Stimulated activated naive CD4-positive, alpha-beta T cell (primary cell): ENCODE results near the gene SMG1.
"Not testable (repeated sequence)": the region's sequence is repeated elsewhere in the genome, so short reads cannot be mapped to it uniquely, and the experiment has no call there.

Source experiments
- DNase-seq, 6 experiments: peaks; one replicate each; lab custom pipeline; 2025; lab: John Stamatoyannopoulos, UW

Gene SMG1

DNA sequence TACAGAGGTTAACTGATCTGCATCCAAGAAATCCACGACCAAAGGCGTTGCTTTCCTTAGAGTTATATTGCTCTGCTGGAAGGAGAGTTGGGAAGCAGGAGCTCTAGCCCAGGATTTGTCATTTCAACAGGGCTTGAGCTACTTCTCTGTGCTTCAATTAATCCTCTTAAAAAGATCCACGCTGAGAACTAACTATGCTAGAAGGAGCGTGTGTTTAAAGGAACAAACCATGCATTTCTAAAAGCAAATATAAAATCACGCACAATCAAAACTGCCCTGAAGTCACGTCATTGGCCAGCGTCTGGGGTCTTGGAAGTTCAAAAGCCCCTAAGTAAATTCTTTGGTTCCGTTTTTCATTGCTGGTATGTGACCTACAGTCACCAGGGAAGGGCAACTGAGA is 125.9 kb downstream of the SMG1 start:
- no peak for DNase-seq

DNA sequence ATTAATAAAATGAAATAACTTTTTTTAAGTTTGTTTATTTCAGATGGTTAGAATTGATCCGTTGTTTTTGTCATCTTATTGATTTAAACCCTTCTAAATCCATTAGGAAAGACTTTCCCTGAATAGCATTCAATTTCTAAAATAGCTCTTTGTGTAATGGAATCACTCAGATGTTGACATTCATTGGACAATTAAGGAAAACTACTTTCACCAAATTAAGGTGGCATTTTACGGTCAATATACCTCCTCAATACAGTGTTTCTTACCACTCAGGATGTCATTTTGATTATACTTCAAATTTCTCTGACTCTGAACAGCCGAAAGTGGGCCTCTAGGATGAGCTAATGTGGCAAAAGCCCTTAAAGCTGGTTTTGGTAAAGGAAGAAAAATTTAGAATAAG is 126.7 kb downstream of the SMG1 start:
- DNase-seq: no peak

DNA sequence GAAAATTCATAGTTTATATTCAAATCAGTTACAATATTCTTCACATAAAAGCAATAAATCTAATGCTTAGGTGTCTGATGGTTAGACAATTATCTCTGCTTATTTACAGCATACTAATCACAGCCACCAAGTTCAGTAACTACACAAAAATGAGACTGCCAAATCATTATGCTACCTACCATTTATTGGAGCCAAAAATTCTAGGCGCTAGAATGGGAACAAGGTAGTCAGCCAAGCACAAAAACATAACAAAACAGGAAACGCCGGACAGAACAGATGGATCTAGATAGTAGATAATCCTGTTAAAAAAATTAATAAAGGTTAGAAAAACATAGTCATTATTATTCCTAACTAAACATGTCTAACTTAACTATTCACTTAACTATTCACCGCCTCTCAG is 128.5 kb downstream of the SMG1 start:
- no peak for DNase-seq

DNA sequence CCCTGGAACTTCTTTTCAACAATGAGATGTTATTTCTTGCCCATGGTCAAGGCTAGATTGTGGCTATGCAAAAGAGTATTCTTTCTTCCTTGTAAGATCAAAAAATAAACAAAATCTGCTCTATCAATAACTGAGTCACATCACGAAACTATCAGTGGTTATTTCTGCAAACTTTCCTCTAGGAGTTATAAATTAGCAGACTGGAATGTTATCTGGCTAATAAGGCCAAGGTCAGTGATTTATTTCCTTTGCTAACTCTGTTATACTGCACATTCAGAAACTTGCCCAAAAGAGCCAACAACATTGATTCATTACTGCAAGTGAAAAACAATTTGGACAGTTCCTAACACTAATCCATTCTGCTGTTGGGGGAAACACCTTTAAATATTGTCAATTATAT is 129.8 kb downstream of the SMG1 start:
- no peak for DNase-seq

DNA sequence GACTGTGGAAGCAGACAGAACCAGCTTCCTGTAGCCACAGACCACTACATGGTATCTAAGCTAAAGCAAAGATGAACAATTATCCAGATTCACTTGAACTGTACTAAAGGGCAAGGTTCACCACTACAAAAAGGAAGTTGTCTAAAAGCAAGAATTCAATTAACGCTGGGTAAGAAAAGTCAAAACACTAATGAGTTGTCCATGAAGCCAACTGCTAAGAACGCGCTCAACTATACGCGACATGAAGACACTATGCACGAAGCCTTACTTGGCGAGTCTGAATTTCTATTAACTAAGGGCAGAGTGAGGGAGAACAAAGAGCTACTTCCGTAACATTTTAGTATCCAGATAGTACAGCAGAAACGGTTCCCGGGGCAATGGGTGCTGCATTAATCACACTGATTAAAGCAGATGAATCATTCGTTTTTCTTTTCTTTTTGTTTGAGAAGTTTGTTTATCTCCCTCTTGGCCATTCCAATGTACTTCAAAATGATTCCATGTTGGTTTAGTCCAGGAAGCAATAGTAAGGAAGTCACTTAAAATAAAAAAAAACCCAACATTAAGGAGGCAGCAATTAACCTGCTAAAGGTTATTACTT is 133.3 kb downstream of the SMG1 start:
- DNase-seq: no peak

DNA sequence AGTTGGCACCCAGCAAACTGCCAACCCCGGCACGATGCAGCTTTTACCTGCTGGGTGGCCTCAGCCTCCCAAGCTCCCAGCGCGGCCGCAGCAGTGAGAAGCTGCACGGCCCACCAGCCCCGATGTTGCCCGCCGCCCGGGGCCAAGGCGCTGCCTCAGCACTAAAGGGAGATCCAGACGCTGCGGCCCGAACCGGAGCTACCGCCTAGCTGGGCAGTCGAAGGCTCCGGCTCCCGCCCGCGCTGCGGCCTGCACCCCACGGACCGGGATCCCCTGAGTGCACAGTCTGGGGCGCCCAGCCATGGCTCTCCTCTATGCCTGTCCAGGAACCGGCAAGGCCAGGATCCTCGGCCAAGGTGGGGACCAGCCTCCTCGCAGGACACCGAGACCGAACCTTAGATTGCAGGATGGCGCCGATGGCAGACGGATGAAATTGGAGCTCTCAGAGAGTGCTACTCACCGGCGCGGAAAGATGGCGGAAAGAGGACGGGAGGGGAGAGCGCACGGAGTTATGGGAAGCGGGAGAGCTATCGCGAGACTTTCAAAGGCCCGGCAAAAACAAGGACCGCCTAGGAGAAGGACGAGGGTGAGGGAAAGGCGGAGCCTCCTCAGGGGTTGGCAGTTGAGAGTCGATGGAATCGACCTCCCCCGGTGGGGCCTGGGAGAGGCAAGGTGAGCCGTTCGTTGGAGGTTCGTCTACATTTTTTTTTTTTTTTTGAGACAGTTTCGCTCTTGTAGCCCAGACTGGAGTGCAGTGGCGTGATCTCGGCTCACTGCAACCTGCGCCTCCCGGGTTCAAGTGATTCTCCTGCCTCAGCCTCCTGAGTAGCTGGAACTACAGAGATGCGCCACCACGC is 136.1 kb downstream of the SMG1 start, which contains the start of gene RPS15A:
TSS of gene RPS15A (minus strand) at position 485 of the 857 bp plus-strand sequence. CDS start 1,221 bp downstream, outside the sequence.
- peak; percentile 85 to 94 (median 92) for DNase-seq

DNA sequence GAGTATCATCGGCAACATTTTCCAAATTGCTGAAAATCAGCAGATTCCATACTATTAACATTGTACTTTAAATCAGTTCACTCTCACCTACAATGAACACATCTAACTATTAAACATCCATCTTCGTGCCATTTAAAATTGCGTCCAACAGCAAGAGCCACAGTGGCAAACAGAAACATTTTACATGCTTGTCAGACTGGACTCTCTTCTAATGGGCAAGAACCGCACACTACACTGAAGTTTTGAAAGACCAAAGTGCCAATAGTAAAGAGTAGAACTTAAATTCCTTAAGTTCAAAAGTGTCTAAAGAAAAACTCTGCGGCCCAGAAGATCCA is 136.7 kb downstream of the SMG1 start:
- peak in 1 of 6 experiments; percentile 17 for DNase-seq

DNA sequence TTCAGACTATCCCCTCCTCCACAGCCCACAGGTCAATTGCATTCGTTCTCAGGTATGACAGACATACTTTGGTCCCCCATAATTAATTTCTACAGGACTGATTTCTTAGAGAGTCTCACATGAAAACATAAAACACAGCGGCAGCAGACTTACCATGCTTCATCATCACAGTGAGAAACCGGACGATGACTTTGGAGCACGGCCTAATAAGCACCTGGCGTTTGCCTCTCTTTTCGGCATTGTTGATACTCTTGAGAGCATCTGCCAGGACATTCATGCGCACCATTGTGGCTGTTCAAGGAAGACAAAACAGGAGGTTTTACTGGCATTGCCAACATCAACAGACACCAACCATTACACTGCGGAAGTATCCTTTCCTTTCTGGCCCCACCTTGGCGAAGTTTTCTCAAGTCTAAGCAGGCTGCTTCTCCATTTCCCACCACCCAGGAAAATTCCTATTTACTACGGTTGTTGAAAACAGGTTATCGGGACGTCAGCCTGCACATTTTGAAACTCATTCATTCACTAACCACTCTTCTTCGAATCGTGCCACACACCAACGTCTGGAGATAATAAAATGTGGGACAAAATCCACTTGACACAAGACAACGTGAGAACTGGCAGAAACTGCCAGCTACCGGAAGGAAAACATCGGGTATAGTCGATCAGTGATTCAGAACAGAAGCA is 137.2 kb downstream of the SMG1 start:
- DNase-seq: no peak

DNA sequence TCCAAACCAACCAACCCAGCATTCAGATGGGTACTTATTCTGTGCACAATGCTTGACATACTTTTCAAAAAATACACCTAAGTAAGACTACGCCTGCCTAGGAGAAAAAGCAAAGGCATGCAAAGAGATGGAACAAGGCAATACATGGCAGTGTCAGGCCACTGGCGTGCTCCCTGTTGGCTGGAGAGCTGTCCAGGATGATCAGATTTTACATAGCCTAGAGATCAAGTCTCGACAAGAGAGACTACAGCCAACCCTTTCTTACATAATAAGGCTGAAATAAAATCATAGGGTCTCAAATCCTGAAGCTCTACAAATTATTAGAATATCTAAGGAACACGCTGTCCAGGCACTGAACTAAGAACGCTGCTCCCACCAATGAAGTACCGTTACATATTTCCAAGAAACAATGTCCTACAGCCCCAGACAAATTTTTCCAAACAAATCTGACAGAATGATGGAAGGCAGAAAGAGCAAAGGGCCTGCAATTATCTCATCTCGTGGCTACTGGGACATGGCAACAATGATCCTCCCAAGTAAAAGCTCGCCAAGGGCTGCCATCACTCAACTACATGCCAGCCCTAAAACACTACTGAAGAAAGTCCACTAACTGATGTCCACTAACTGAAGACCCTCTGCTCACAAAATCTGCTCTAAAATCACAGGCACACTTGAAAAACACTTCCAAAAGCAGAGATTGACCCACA is 141.1 kb downstream of the SMG1 start:
- no peak for DNase-seq

DNA sequence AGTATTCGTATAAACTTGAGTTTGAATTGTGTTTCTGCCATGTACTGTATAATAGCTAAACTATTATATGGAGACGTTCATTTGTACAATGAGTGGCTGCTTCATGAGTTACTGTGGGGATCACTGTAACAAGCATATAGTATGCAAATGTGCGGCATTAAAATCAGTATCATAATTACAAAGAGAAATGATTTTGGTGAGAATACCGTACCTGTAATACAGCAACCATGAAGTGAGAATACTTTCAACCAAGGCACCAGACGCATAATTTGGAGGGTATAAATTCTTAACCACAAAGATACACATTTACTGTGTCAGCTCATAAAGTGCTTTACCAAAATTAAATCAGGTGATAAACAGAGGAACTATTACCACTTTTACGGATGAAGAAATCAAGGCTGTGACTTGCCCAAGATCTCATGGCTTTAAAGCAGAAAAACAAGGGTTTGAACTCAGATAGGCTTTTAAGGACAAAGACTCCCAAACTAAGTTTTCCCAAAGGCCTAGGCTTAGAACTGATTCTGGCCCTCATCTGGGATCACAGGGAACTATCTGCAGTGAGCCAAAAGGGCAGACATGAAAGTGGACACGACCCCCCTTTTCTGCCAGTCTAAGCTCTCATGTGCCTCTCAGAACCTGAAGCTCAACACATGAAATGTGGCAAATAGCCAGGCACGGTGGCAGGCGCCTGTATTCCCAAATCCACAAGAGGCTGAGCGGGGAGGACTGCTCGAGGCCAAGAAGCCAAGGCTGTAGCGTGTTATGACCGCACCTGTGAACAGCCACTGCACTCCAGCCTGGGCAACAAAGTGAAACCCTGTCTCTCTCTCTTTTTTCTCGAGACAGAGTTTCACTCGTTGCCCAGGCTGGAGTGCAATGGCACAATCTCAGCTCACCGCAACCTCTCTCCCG is 142.5 kb downstream of the SMG1 start:
- DNase-seq: no peak

DNA sequence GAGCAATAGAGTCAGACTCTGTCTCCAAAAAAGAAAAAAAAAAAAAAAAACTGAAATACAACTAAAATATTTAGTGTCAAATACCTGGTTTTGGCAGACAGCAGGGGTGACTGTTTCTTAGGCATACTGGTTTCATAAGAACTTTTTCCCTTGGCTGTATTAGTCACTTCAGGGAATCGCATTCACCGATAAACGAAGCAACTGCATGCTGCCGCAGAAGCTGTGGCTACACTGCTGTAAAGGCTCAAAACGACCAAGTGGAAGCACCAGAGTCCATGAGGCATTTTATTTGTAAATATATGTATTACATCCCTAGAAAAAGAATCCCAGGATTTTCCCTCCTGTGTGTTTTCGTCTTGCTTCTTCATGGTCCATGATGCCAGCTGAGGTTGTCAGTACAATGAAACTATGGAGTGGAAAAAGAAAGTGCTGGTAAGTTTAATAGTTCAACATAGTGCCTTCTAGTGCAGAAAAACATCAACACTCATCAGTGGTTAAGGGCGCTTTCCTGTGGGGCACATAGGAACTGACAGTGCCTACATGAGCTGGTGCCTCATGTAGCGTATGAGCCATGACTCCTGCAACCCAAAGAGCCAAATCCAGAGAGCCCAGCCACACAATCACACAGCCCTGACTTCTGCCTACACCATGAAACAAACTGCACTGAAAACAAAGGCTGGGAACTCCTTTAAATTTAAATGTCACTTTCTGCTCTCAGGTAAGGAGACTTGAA is 143.3 kb downstream of the SMG1 start:
- no peak for DNase-seq

DNA sequence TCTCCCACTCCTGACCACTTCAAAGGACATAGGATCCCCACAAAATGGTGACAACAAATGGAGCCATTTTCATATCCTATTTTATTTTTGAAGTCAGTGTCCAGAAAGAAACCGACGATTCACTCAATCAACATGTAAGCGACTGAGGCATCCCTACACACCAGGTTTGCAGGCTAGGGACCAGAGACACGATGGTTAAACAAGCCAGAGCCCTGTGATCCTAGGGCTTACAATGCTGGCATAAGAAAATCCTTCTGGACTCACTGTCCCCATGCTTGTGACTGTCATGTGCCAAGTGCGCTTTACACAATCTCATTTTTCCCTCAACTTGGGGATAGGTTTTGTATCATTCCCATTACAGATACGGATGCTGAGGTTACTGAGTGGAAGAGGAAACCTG is 145.0 kb downstream of the SMG1 start:
- not testable (repeated sequence) for DNase-seq

DNA sequence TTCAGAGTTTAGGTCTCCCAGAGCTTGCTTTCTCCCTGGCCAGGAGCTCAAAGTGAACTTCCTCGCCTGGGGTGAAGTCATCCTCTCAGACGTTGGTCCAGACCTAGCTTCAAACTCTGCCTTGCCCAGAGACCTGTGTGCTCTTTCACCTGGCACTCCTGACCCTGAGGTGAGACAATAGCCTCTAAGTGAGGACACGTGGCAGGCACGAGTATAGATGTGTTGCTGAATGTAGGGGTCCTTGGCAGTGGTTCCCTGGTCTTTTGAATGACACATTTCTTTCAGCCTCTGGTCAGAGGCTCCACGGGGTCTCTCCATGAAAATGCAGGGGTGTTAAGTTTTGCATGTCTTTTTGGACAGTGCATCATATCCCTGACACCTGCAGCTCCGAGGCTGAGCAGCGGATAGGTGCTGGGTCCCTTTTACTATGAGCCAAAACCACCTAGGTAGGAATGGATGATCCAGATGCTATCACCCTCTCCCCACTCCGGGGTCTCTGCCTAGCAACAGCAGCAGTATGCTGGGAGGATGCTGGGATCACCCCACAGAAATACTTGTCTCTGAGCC is 145.7 kb downstream of the SMG1 start:
- not testable (repeated sequence) for DNase-seq

DNA sequence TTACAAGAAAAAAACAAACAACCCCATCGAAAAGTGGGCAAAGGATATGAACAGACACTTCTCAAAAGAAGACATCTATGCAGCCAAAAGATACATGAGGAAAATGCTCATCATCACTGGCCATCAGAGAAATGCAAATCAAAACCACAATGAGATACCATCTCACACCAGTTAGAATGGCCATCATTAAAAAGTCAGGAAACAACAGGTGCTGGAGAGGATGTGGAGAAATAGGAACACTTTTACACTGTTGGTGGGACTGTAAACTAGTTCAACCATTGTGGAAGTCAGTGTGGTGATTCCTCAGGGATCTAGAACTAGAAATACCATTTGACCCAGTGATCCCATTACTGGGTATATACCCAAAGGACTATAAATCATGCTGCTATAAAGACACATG is 148.5 kb downstream of the SMG1 start:
- DNase-seq: not testable (repeated sequence)

DNA sequence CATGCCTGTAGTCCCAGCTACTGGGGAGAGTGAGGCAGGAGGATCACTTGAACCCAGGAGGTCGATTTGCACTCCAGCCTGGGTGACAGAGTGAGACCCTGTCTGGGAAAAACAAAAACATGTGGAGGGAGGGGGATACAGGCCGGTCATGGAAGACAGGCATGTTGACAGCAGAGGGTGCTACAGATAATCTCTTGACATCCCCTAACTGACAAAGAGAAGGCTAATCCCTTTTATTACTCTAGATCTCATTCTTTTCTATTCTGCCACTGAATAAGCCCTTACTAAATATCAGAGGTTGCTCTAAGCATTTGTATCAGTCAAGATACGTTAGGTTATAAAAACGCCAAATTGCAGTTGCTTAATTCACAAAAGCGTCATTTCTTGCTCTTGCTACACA is 149.9 kb downstream of the SMG1 start:
- DNase-seq: not testable (repeated sequence)

DNA sequence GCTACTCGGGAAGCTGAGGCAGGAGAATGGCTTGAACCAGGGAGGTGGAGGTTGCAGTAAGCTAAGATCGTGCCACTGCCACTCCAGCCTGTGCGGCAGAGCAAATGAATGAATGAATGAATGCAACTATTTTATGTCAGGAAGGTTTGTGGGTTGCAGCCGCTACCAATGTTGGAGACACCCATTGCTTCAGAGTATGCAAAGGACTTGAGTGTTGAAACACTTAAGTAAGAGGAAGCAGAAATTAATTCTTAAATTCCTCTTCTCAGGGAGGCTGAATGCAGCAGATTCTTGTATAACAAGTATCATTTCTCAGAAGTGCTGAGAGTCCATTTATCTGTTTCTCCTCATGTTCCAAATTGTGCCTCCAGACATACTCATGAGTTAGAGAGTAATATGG is 151.6 kb downstream of the SMG1 start:
- not testable (repeated sequence) for DNase-seq

DNA sequence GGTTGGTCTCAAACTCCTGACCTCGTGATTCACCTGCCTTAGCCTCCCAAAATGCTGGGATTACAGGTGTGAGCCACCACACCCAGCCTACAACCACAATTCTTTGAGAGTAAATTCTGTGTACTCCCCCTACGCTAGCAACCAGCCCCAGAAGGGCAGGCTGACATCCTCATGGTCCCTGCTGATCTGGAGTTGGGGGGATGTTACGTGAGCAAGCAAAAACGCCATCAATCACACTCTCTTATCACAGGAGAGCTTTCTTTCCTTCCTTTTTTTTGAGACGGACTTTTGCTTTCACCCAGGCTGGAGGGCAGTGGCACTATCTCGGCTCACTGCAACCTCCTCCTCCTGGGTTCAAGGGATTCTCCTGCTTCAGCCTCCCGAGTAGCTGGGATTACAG is 154.0 kb downstream of the SMG1 start:
- DNase-seq: not testable (repeated sequence)

DNA sequence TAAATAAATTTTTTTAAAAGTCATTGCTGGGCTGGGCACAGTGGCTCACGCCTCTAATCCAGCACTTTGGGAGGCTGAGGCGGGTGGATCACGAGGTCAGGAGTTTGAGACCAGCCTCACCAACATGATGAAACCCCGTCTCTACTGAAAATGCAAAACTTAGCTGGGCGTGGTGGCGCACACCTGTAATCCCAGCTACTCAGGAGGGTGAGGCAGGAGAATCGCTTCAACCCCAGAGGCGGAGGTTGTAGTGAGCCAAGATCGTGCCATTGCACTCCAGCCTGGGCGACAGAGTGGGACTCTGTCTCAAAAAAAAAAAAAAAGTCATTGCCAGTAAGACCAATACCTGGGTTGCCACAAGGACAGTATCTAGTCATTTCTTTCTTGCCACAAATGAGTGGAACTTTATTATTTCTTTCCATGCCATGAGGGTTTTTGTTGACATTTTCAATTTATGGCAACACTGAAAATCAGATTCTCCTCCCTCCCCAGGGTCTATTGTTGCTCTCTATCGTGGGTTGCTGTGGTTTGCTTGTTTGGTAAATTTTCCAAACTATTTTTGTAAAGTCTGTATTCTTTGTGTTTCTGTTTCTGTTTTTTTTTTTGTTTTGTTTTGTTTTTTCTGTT is 155.8 kb downstream of the SMG1 start:
- not testable (repeated sequence) for DNase-seq

DNA sequence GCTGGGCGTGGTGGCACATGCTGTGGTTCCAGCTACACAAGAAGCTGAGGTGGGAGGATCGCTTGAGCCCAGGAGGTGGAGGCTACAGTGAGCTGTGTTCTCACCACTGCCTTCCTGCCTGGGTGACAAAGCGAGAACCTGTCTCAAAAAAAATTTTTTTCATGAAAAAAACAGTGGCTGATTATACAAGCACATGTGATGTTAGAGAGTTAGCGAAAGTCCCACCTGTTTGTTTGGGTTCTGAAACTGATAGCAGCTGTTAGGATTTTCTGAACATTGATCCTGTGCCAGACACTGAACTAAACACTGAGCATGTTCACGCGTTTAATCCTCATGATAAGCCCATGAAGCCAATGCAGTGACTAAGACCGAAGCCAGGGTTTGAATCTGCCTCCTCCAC is 159.0 kb downstream of the SMG1 start:
- DNase-seq: peak in 1 of 6 experiments; percentile 19

DNA sequence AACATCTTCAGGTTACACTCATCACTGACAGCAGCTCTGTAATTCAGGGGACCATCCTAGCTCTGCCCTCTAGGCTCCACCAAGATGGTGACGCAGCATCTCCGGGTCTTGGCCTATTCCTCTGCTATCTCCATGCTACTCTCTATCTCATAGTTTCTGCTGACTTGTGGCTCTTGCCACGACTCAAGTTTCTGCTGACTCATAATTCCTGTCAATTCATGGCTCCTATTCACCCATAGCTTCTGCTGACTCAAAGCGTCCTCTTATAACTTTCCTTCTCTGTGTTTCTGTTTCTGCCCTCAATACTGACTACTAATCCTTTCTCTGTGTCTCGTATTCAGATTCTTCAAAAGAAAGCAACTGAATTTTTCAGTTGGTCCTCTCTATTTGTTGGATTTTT is 163.5 kb downstream of the SMG1 start:
- not testable (repeated sequence) for DNase-seq
